Stimulated activated CD4-positive, alpha-beta T cell treated with anti-CD3 and anti-CD28 coated beads, Interleukin-2, amount 100 ng/mL, for 4 hours (primary cell): Measurements from ENCODE around the gene SCGN.

ENCODE experiments used
- DNase-seq: peaks from one replicate; pipeline ENCODE4 v3.0.0-alpha.2; 2020; ENCODE audit warnings: low read depth

Gene SCGN

DNA sequence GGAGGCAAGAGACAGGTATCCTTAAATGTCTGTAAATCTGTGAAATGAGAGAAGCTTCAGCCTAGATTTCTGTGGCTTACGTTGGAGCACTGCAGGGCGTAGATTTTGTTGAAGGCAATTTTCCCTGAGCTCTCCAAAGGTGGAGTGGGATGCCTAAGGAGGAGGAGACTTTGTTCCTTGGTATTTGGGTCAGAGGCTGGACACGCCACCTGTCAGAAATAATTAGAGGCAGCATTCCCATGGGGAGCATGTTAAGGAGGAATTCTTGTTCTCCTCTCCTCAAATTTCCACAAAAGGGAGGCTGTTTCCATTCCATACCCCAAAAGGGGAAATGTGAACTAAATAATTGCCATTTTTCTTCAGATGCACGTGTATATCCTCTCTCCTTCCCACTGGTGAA is 11.1 kb upstream of the SCGN start:
- no peak for DNase-seq

GRCh38 chr6:25641377-25641776 is 10.6 kb upstream of the SCGN start:
- no peak for DNase-seq

DNA sequence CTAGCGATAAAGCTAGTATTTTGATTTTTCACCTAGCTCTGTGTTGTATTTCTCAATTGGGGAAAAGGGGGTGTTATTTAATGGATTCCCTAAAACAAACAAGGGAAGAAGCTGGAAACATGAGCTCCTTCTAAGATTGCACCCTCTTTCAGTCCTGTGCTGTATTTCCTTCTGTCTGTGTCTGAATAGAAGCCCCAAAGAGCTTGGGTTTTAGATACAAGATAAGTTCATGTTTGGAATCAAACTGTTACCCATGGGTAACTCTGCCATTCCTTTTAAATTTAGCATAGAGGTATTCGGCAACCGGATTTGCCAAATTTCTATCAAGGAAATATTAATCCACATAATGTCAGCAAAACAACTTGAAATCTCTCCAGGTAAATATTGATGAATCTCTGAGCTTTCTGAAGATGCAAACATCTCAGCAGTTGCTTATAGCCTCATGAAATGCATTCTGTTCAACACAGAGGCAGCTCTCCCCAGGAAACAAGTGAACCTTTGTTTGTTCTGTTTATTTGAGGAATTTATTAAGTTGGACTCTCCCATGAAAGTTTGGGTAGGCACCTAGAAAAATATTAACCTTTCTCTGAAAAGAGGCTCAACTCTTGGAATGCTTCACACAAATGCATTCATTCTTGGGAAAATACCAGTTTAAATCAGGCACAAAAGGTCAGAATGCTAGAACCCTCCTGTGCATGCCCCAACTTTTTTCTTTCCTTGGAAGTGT is 9.9 kb upstream of the SCGN start:
- DNase-seq: no peak

GRCh38 chr6:25642667-25643328 is 9.2 kb upstream of the SCGN start:
- DNase-seq: no peak

GRCh38 chr6:25645916-25646315 is 6.1 kb upstream of the SCGN start:
- DNase-seq: no peak

GRCh38 chr6:25649611-25650010 is 2.4 kb upstream of the SCGN start:
- DNase-seq: no peak

GRCh38 chr6:25655723-25656122 is 3.7 kb downstream of the SCGN start:
- no peak for DNase-seq

DNA sequence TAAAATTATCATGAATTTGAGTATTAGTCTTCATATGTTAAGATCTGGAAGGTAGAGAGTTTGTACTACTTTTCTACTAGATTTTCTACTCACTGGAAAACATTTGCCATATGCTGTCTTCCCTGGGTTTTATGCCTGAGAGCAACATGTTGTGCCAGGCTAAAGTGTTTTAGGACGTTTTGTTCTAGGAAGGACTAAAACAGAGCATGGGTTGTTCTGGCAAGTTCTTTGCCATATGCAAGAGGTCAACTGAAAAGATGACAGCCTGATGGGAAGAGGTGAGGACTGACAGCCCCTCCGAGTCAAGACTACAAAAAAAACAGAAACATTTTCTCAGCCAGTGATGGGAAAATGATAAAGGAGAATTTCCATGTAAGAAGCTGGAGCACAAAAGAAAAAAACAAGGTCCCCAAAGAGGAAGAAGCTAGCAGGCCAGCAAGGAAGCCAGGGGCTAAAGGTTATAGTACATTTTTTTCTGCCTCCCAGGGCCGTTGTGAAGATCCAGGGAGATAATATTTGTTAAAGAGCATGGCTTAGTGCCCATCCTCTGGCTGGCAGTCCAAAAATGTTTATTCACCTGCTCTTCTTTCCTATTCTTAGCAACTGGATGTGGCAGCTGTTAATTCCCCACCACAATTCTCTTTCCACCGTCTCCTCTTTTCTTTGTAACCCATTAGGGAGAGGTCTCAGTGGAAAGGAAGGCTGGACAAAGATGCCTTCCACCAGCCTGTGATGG is 7.8 kb downstream of the SCGN start:
- no peak for DNase-seq

- no peak for DNase-seq
Observed at GRCh38 chr6:25660512-25660911, 8.5 kb downstream of the SCGN start.

GRCh38 chr6:25661129-25661779 is 9.2 kb downstream of the SCGN start:
- no peak for DNase-seq

DNA sequence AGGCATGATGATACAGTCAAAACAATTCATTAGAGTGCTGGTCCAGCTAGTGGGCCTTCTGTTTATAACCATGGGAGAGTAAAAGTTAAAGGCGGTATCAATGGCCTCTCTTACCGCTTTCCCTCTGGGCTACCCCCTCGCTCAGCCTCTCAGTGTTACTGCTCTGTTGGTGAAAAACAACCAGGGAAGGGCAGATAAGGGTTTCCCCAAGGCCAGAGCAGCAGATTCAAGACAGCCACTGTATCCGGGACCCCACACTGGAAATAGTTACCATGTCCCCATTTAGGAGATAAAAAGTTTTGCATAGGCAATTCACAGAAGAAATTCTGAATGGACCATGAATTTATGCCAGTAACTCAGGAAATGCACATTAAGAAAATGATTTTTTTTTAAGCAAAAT is 13.4 kb downstream of the SCGN start:
- no peak for DNase-seq

- DNase-seq: no peak
Observed at GRCh38 chr6:25669413-25669812, 17.4 kb downstream of the SCGN start.

- no peak for DNase-seq
Observed at GRCh38 chr6:25670208-25670607, 18.2 kb downstream of the SCGN start.

GRCh38 chr6:25670793-25671513 is 18.9 kb downstream of the SCGN start:
- DNase-seq: no peak

GRCh38 chr6:25671652-25672051 is 19.6 kb downstream of the SCGN start:
- DNase-seq: no peak

GRCh38 chr6:25675167-25675566 is 23.2 kb downstream of the SCGN start:
- no peak for DNase-seq

DNA sequence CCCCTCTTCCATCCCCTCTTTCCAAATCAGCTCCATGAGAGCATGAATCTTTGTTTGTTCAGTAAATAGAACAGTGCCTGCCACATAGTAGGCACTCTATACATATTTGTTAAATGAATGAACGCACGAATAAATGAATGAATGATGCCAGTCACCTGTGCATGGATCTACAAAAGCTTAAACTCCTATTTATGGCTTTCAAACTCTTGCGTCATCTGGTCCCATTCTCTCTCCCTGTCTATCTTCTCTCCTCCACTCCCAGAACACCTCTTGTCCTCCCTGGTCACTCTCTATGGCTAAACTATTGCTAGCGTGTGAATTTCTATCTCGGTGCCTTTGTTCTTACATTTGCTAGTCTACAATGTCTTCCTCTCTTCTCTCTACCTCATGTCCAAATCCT is 24.8 kb downstream of the SCGN start:
- no peak for DNase-seq

DNA sequence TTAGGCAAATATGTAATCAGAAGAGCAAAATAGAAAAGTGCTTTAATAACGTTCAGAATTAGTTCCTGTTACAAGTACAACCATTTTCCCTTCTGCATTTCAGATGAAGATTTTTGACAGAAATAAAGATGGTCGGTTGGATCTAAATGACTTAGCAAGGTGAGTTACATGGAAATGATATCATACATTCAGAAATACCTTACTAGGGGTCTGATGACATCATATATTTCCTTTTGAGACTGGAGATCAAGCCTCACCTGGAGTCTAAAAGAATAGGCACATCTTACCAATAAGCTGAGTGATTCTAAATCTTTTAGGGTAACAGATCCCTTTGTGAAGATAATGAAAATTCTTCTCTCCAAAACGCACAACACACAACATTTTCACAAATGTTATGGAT is 29.8 kb downstream of the SCGN start:
- no peak for DNase-seq

DNA sequence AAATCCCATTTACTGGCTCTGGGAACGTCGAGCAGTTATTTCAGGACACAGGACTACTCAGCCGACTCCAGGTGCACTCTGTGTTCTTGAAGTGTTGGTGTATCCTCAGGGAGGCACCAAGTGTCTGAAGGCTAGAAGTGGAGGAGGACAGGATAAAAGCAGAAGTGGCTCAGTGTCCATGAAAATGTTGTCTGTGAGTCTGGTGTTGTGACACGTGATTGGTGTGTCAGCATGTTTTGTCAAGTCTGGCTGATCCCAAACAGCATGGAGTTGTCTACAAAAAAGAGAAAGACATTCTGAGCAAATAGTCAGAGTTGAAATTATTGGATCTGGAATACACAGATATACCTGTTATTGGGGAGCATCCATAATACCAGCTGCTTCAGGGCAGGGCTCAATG is 30.3 kb downstream of the SCGN start:
- no peak for DNase-seq

DNA sequence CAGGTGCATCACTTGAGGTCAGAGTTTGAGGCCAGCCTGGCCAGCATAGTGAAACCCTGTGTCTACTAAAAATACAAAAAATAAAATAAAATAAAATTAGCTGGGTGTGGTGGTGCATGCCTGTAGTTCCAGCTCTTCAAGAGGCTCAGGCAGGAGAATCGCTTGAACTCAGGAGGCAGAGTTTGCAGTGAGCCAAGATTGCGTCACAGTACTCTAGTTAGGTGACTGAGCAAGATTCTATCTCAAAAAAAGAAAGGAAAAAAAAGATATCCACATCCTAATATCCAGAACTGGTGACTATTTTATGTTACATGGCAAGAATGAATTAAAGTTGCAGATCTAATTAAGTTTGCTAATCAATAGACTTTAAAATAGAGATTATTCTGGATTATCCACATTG is 32.5 kb downstream of the SCGN start:
- DNase-seq: no peak

DNA sequence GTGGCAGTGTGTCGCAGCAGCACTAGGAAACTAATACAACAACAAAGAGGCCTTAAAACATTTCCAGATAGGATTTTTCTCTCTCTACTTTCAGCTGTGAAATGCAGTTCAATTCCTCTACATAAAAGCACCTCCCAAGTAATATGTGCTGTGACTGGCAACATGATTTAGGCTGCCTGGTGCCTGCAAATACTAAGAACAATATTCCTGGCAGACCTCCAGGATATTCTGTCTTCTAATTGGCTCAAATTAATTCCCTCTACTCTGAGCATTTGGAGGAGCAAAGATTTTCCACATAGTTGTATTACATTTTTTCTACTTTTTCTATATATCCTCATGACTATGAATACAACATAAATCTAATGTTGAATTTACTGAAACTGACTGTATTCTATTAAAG is 33.2 kb downstream of the SCGN start:
- no peak for DNase-seq

DNA sequence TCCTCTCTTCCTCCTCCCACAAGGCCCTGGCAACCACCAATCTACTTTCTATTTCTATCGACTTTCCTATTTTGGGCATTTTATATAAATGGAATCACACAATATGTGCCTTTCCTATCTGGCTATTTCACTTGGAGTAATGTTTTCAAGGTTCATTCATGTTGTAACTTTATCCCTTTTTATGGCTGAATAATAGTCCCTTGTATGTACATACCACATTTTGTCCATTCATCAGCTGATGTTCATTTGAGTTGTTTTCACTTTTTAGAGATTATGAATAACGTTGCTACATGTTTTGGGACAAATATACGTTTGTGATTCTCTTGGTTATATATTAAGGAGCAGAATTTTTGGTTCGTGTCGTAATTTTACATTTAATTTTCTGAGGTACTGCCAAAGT is 33.9 kb downstream of the SCGN start:
- no peak for DNase-seq
